Measurements from ENCODE around the gene XIRP1. TPM values are rescaled to one million over a fixed set of nuclear protein-coding genes. Genes with fewer than 3 reads are reported as not detected.
"Not testable (repeated sequence)": the region's sequence is repeated elsewhere in the genome, so short reads cannot be mapped to it uniquely, and the experiment has no call there.

XIRP1 gene
- total and polyA plus RNA-seq, 2 experiments from 2014 or later = not detected

- not testable (repeated sequence) for H3K4me3 ChIP-seq; H3K9me2 ChIP-seq (ENCODE audit: insufficient read depth); H2AFZ ChIP-seq; H3K27me3 Mint-ChIP-seq (ENCODE audit: insufficient read depth, low read depth, poor library complexity); H3K27ac Mint-ChIP-seq; H4K20me1 ChIP-seq (replicated peaks; ENCODE audit: insufficient read depth); H3K36me3 ChIP-seq (ENCODE audit: insufficient read depth); H3K36me3 Mint-ChIP-seq (ENCODE audit: low read depth); H3K4me1 Mint-ChIP-seq; H3K27me3 ChIP-seq (ENCODE audit: insufficient read depth); ATAC-seq; H3K4me2 ChIP-seq; H3K4me3 Mint-ChIP-seq; H3K9me3 Mint-ChIP-seq; H3K27ac ChIP-seq (ENCODE audit: low read depth); H3K4me1 ChIP-seq (ENCODE audit: insufficient read depth); H3K79me2 ChIP-seq (replicated peaks; ENCODE audit: insufficient read depth); DNase-seq (ENCODE audit: low spot score); H3F3A ChIP-seq (replicated peaks; ENCODE audit: low read depth)
Measured at GRCh38 chr3:39227596-39227995, 35.2 kb upstream of the XIRP1 start.

- Histone ChIP-seq H3K79me2 (replicated peaks; ENCODE audit: insufficient read depth) (no peaks in the 10 kb centered on the region), H3K4me1 (ENCODE audit: insufficient read depth) (no peaks in the 10 kb centered on the region), H3F3A (replicated peaks; ENCODE audit: low read depth) (no peaks in the 10 kb centered on the region), H3K9me2 (ENCODE audit: insufficient read depth) (0 out of 2 replicates have a peak, but pooled peaks cover 4% of the 10 kb centered on the region), H2AFZ (no peak overlapping the region), H3K27ac (ENCODE audit: low read depth) (no peak overlapping the region), H3K4me3 (no peak overlapping the region), H3K27me3 (ENCODE audit: insufficient read depth) (no peaks in the 10 kb centered on the region), H3K36me3 (ENCODE audit: insufficient read depth) (no peaks in the 10 kb centered on the region), H3K4me2 (no peak overlapping the region), H4K20me1 (replicated peaks; ENCODE audit: insufficient read depth) (no peaks in the 10 kb centered on the region)
- ATAC-seq (no peak), DNase-seq (ENCODE audit: low spot score) (no peak)
- Mint-ChIP-seq H3K9me3 (no peaks in the 10 kb centered on the region; the same call in 1 of the 3 replicates), H3K27ac (no peak overlapping the region), H3K27me3 (ENCODE audit: insufficient read depth, low read depth, poor library complexity) (peaks cover 2% of the 10 kb centered on the region), H3K36me3 (ENCODE audit: low read depth) (no peaks in the 10 kb centered on the region), H3K4me1 (no peaks in the 10 kb centered on the region), H3K4me3 (no peak overlapping the region)
- no peak for TF ChIP-seq POLR2AphosphoS5 (IDR thresholded peaks at IDR 0.05; ENCODE audit: low read depth)
- no peak for TF ChIP-seq ZNF114 (CRISPR knock-in tag; IDR thresholded peaks at IDR 0.05)
- TF ChIP-seq JUNB (IDR thresholded peaks at IDR 0.05; ENCODE audit: unreplicated experiment) = no peak
- TF ChIP-seq STAT1 (IDR thresholded peaks at IDR 0.05; ENCODE audit: unreplicated experiment) = no peak
- TF ChIP-seq EZH2phosphoT487 (IDR thresholded peaks at IDR 0.05; ENCODE audit: unreplicated experiment) = no peak
- no peak for TF ChIP-seq REST (IDR thresholded peaks at IDR 0.05; ENCODE audit: unreplicated experiment)
- no peak for TF ChIP-seq CREB1 (CRISPR knock-in tag; IDR thresholded peaks at IDR 0.05; ENCODE audit: low read depth)
Measured at GRCh38 chr3:39226106-39226741, 33.8 kb upstream of the XIRP1 start.

- Histone ChIP-seq H2AFZ (no peak overlapping the region), H3K4me3 (no peak overlapping the region), H3K4me1 (ENCODE audit: insufficient read depth) (no peaks in the 10 kb centered on the region), H3K4me2 (no peak overlapping the region), H3F3A (replicated peaks; ENCODE audit: low read depth) (no peaks in the 10 kb centered on the region), H3K27me3 (ENCODE audit: insufficient read depth) (no peaks in the 10 kb centered on the region), H4K20me1 (replicated peaks; ENCODE audit: insufficient read depth) (no peaks in the 10 kb centered on the region), H3K36me3 (ENCODE audit: insufficient read depth) (no peaks in the 10 kb centered on the region), H3K27ac (ENCODE audit: low read depth) (no peak overlapping the region), H3K79me2 (replicated peaks; ENCODE audit: insufficient read depth) (no peaks in the 10 kb centered on the region), H3K9me2 (ENCODE audit: insufficient read depth) (0 out of 2 replicates have a peak, but pooled peaks cover 4% of the 10 kb centered on the region)
- Mint-ChIP-seq H3K27ac (no peak overlapping the region), H3K27me3 (ENCODE audit: insufficient read depth, low read depth, poor library complexity) (peaks cover 2% of the 10 kb centered on the region), H3K36me3 (ENCODE audit: low read depth) (no peaks in the 10 kb centered on the region), H3K4me3 (no peak overlapping the region), H3K9me3 (no peaks in the 10 kb centered on the region; the same call in 1 of the 3 replicates), H3K4me1 (no peaks in the 10 kb centered on the region)
- ATAC-seq (no peak), DNase-seq (ENCODE audit: low spot score) (no peak)
- TF ChIP-seq CTCF (conservative IDR thresholded peaks at IDR 0.05; ENCODE audit: low read depth in 2 of 2) = no peak
- TF ChIP-seq EZH2 (IDR thresholded peaks at IDR 0.05; ENCODE audit: low read depth, unreplicated experiment) = no peak
- no peak for TF ChIP-seq REST (IDR thresholded peaks at IDR 0.05; ENCODE audit: unreplicated experiment)
- TF ChIP-seq CREB1 (CRISPR knock-in tag; IDR thresholded peaks at IDR 0.05; ENCODE audit: low read depth) = no peak
- TF ChIP-seq ZNF114 (CRISPR knock-in tag; IDR thresholded peaks at IDR 0.05) = no peak
- TF ChIP-seq JUNB (IDR thresholded peaks at IDR 0.05; ENCODE audit: unreplicated experiment) = no peak
- no peak for TF ChIP-seq POLR2AphosphoS5 (IDR thresholded peaks at IDR 0.05; ENCODE audit: low read depth)
Measured at GRCh38 chr3:39224288-39224687, 31.9 kb upstream of the XIRP1 start.

All from GM23338 (cell line).